PFSK-1 (cell line): ENCODE measurements around the gene RALA.
A peak's percentile ranks its signal among the peaks of the same experiment; 100 is the strongest.

Experiments
- FOXP2 ChIP-seq: optimal IDR thresholded peaks from 2 replicates; pipeline ENCODE3; 2011; ENCODE audit warnings: borderline replicate concordance, control low read depth, inconsistent platforms; ENCODE audit not compliant: insufficient read depth; ENCODE audit errors: extremely low read length, extremely low read depth
- POLR2AphosphoS5 ChIP-seq: IDR thresholded peaks from 2 replicates; pipeline ENCODE4 v1.6.1; 2012; ENCODE audit warnings: low read depth, mild to moderate bottlenecking, control low read depth, low read length, moderate library complexity
- REST ChIP-seq, 2 experiments: IDR thresholded peaks; 2 replicates each; pipeline versions ENCODE4 v1.6.1 to v1.8.0; 2011 to 2012; ENCODE audit warnings: low read depth in 2 of 2, low read length in 2 of 2, control low read depth in 1 of 2, inconsistent platforms in 1 of 2, mild to moderate bottlenecking in 1 of 2, moderate library complexity in 1 of 2; ENCODE audit not compliant: insufficient read depth in 1 of 2
- SIN3A ChIP-seq: IDR thresholded peaks from 2 replicates; pipeline ENCODE4 v1.6.1; 2012; ENCODE audit warnings: mild to moderate bottlenecking, low read length, moderate library complexity, borderline replicate concordance; ENCODE audit not compliant: insufficient read depth
- TAF1 ChIP-seq: IDR thresholded peaks from 2 replicates; pipeline ENCODE4 v1.6.1; 2012; ENCODE audit warnings: low read length, control low read depth, borderline replicate concordance; ENCODE audit not compliant: insufficient read depth

Gene RALA

GRCh38 chr7:39721345-39721744 is 98.0 kb downstream of the RALA start:
- TF ChIP-seq FOXP2 (no peak), POLR2AphosphoS5 (no peak), REST (IDR thresholded peaks at IDR 0.05; ENCODE audit: insufficient read depth in 1 of 2, low read depth in 2 of 2, low read length in 2 of 2) (no peak), SIN3A (no peak), TAF1 (no peak)

- TF ChIP-seq POLR2AphosphoS5 (no peak), TAF1 (no peak), SIN3A (no peak), REST (IDR thresholded peaks at IDR 0.05; ENCODE audit: insufficient read depth in 1 of 2, low read depth in 2 of 2, low read length in 2 of 2) (no peak), FOXP2 (no peak)
Observed at GRCh38 chr7:39721919-39722597, 98.7 kb downstream of the RALA start.

- no peak for TF ChIP-seq FOXP2
- no peak for TF ChIP-seq POLR2AphosphoS5
- no peak for TF ChIP-seq REST (IDR thresholded peaks at IDR 0.05; ENCODE audit: insufficient read depth in 1 of 2, low read depth in 2 of 2, low read length in 2 of 2)
- TF ChIP-seq SIN3A = no peak
- no peak for TF ChIP-seq TAF1
Observed at GRCh38 chr7:39727231-39728012, 104.0 kb downstream of the RALA start.

- TF ChIP-seq TAF1 = peak; percentile 54; the same call in 1 of the 2 replicates
- peak; percentile 55; the same call in 1 of the 2 replicates for TF ChIP-seq POLR2AphosphoS5
- TF ChIP-seq FOXP2 = peak; percentile 79
- no peak for TF ChIP-seq SIN3A
- TF ChIP-seq REST (IDR thresholded peaks at IDR 0.05; ENCODE audit: insufficient read depth in 1 of 2, low read depth in 2 of 2, low read length in 2 of 2) = peak in 1 of 2 experiments; percentile 48; a peak in 1 of 4 replicates
Observed at GRCh38 chr7:39732837-39733804, 109.7 kb downstream of the RALA start.
